ENCODE results near the gene NUDT16L1. TPM values are rescaled to one million over a fixed set of nuclear protein-coding genes. Genes with fewer than 3 reads are reported as not detected.

The NUDT16L1 gene
- total RNA-seq, 1 experiment from 2014 or later, result 42.0 TPM

DNA sequence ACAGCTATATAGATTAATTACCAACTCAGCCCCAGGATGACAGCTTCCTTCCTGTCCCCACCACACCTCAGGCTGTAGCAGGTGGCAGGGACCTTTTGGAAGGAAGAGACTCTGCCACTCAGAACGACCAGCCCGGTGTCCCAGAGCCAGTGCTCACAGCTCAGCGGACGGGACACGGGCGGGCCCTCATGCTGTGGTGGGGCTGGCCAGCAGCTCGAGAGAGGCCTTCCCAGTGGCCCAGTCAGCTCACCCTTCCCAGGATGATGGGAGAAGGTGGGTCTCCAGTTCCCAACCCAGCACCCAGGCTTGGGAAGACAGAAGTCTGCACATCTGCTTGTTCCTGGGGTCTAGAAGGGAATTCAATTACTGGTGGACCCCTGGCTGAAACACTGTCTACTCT is 10.5 kb downstream of the NUDT16L1 start:
- POLR2A ChIA-PET, result no interaction called here

More for the DNA sequence above, 10.5 kb downstream of the NUDT16L1 start:
- ATAC-seq, result no peak
- Mint-ChIP-seq H3K4me1 (no peaks in the 10 kb centered on the region), H3K9me3 (no peaks in the 10 kb centered on the region), H3K36me3 (peaks cover 34% of the 10 kb centered on the region), H3K27me3 (ENCODE audit: low read depth) (no peaks in the 10 kb centered on the region), H3K27ac (no peak overlapping the region), H3K4me3 (no peak overlapping the region)
- DNase-seq (ENCODE audit: low spot score), result no peak
- TF ChIP-seq GABPB1 (CRISPR knock-in tag; IDR thresholded peaks at IDR 0.05), result no peak
- no peak for TF ChIP-seq ZNF396 (CRISPR knock-in tag; IDR thresholded peaks at IDR 0.05; ENCODE audit: borderline replicate concordance)
- TF ChIP-seq, protein P1, sequence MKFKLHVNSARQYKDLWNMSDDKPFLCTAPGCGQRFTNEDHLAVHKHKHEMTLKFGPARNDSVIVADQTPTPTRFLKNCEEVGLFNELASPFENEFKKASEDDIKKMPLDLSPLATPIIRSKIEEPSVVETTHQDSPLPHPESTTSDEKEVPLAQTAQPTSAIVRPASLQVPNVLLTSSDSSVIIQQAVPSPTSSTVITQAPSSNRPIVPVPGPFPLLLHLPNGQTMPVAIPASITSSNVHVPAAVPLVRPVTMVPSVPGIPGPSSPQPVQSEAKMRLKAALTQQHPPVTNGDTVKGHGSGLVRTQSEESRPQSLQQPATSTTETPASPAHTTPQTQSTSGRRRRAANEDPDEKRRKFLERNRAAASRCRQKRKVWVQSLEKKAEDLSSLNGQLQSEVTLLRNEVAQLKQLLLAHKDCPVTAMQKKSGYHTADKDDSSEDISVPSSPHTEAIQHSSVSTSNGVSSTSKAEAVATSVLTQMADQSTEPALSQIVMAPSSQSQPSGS (CRISPR knock-in tag; IDR thresholded peaks at IDR 0.05; ENCODE audit: borderline replicate concordance, low read depth), result no peak
- no peak for TF ChIP-seq ZNF512 (CRISPR knock-in tag; IDR thresholded peaks at IDR 0.05; ENCODE audit: borderline replicate concordance)
- no peak for TF ChIP-seq ETV6 (CRISPR knock-in tag; IDR thresholded peaks at IDR 0.05)
- TF ChIP-seq CREM (CRISPR knock-in tag; IDR thresholded peaks at IDR 0.05), result no peak
- no peak for TF ChIP-seq AFF4 (CRISPR knock-in tag; IDR thresholded peaks at IDR 0.05; ENCODE audit: borderline replicate concordance)
- TF ChIP-seq STAT6 (CRISPR knock-in tag; conservative IDR thresholded peaks at IDR 0.05; ENCODE audit: low read depth), result no peak
- no peak for TF ChIP-seq ZNF532 (CRISPR knock-in tag; IDR thresholded peaks at IDR 0.05; ENCODE audit: borderline replicate concordance)
- TF ChIP-seq, protein P2, sequence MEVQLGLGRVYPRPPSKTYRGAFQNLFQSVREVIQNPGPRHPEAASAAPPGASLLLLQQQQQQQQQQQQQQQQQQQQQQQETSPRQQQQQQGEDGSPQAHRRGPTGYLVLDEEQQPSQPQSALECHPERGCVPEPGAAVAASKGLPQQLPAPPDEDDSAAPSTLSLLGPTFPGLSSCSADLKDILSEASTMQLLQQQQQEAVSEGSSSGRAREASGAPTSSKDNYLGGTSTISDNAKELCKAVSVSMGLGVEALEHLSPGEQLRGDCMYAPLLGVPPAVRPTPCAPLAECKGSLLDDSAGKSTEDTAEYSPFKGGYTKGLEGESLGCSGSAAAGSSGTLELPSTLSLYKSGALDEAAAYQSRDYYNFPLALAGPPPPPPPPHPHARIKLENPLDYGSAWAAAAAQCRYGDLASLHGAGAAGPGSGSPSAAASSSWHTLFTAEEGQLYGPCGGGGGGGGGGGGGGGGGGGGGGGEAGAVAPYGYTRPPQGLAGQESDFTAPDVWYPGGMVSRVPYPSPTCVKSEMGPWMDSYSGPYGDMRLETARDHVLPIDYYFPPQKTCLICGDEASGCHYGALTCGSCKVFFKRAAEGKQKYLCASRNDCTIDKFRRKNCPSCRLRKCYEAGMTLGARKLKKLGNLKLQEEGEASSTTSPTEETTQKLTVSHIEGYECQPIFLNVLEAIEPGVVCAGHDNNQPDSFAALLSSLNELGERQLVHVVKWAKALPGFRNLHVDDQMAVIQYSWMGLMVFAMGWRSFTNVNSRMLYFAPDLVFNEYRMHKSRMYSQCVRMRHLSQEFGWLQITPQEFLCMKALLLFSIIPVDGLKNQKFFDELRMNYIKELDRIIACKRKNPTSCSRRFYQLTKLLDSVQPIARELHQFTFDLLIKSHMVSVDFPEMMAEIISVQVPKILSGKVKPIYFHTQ (CRISPR knock-in tag; IDR thresholded peaks at IDR 0.05), result no peak
- CTCF ChIA-PET, result interaction anchor here (1.4 to 2.6 kb wide), 2 partner anchors 8 to 21 kb away, joined by 7 to 9 read pairs; no protein-coding TSS in a partner anchor
